OCI-LY7 (cell line): ENCODE measurements around the gene PSMD3.

Source experiments
- EZH2phosphoT487 ChIP-seq: fragments of 200-600 bp; sonication (generic); IDR thresholded peaks from 2 replicates; pipeline ENCODE4 v1.6.1; 2018; ENCODE audit warnings: low read depth, borderline replicate concordance, mild to moderate bottlenecking, mixed run types, antibody characterized with exemption, low read length, moderate library complexity, mixed read lengths
- TF ChIP-seq, protein P1 (sequence below): fragments of 200-600 bp; sonication (generic); conservative IDR thresholded peaks from 2 replicates; pipeline ENCODE4 v1.5.1; 2014; ENCODE audit warnings: mild to moderate bottlenecking, antibody characterized with exemption, low read length, moderate library complexity, mixed read lengths

GRCh38 chr17:40034426-40035161, 54.0 kb downstream of the PSMD3 start:
- TF ChIP-seq, protein P1, sequence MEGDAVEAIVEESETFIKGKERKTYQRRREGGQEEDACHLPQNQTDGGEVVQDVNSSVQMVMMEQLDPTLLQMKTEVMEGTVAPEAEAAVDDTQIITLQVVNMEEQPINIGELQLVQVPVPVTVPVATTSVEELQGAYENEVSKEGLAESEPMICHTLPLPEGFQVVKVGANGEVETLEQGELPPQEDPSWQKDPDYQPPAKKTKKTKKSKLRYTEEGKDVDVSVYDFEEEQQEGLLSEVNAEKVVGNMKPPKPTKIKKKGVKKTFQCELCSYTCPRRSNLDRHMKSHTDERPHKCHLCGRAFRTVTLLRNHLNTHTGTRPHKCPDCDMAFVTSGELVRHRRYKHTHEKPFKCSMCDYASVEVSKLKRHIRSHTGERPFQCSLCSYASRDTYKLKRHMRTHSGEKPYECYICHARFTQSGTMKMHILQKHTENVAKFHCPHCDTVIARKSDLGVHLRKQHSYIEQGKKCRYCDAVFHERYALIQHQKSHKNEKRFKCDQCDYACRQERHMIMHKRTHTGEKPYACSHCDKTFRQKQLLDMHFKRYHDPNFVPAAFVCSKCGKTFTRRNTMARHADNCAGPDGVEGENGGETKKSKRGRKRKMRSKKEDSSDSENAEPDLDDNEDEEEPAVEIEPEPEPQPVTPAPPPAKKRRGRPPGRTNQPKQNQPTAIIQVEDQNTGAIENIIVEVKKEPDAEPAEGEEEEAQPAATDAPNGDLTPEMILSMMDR: no peak
- TF ChIP-seq EZH2phosphoT487: no peak
